ENCODE results near the gene PCNT.
A peak's percentile ranks its signal among the peaks of the same experiment; 100 is the strongest.
"Not testable (repeated sequence)": the region's sequence is repeated elsewhere in the genome, so short reads cannot be mapped to it uniquely, and the experiment has no call there.

The PCNT gene

DNA sequence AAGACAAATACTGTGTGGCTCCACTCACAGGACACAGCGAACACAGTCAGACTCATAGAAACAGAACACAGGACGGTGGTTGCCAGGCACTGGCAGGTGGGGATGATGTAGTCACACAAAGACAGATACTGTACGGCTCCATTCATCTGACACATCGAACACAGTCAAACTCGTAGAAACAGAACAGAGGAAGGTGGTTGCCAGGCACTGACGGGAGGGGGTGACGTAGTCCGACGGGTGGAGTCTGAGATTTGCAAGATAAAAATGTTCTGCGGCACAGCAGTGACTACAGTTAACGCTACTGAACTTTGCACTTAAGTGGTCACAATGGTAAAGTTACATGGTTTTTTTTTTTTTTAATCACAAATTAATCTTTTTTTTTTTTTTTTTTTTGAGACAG, 19.0 kb upstream of the PCNT start:
- DNase-seq: peak; percentile 69

DNA sequence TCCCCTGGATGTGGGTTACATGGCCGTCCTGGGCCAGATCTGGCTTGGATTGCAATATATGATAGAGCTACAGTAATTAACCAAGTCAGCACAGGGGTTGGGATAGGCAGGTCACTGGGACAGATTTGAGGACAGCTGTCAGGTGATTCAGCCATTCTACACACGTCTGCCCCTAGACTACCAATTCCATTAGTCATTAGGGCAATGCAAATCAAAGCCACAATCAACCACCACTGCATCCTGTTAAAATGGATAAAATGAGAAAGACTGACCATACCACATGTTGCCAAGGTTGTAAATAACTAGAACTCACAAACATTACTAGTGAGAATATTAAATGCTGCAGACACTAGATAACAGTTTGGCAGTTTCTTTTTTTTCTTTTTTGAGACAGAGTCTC, 16.3 kb upstream of the PCNT start:
- DNase-seq: peak; percentile 79

DNA sequence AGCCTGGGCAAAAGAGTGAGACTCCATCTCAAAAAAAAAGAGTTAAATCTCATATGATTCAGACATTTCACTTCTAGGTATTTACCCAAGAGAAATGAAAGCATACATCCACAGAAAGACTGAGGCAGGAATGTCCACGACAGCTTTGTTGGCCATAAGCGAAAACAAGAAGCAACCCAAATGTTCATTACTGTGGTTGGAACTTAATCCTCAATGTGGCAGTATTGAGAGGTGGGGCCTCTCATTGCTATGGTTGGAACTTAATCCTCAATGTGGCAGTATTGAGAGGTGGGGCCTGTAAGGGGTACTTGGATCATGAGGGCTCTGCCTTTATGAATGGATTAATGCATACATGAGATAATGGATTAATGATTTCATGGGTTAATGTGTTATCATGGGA, 15.5 kb upstream of the PCNT start:
- no peak for DNase-seq

DNA sequence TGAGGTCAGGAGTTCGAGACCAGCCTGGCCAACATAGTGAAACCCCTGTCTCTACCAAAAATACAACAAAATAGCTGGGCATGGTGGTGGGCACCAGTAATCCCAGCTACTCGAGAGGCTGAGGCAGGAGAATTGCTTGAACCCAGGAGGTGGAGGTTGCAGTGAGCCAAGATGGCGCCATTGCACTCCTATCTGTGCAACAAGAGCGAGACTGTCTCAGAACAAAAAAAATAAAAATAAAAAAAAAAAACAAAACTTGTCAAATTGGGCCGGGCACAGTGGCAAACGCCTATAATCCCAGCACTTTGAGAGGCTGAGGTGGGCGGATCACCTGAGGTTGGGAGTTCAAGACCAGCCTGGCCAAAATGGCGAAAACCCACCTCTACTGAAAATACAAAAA, 13.7 kb upstream of the PCNT start:
- DNase-seq: not testable (repeated sequence)

DNA sequence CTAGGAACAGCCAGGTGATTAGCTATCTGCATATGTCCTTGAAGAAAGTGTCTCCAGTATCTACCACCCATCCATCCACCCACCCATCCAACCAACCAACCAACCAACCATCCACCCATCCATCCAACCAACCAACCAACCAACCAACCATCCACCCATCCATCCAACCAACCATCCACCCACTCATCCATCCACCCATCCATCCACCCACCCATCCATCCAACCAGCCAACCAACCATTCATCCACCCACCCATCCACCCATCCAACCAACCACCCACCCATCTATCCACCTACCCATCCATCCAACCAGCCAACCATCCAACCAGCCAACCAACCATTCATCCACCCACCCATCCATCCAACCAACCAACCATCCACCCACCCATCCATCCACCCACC, 12.4 kb upstream of the PCNT start:
- DNase-seq: no peak

DNA sequence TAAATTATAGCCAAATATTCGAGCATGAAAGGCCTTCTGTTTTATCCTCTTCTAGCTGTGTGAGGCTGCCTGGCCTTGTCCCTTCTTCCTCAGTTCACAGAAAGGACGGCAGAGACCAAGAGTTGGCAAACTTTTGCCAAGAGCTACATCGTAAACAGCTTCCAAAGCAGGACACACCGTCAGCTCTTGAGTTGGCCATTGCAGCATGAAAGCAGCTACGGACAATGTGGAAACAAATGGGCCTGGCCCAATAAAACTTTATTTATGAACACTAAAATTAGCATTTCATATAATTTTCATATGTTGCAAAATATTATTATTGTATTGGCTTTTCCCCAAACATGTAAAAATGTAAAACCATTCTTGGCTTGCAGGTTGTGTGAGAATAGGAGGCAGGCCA, 11.0 kb upstream of the PCNT start:
- no peak for DNase-seq

DNA sequence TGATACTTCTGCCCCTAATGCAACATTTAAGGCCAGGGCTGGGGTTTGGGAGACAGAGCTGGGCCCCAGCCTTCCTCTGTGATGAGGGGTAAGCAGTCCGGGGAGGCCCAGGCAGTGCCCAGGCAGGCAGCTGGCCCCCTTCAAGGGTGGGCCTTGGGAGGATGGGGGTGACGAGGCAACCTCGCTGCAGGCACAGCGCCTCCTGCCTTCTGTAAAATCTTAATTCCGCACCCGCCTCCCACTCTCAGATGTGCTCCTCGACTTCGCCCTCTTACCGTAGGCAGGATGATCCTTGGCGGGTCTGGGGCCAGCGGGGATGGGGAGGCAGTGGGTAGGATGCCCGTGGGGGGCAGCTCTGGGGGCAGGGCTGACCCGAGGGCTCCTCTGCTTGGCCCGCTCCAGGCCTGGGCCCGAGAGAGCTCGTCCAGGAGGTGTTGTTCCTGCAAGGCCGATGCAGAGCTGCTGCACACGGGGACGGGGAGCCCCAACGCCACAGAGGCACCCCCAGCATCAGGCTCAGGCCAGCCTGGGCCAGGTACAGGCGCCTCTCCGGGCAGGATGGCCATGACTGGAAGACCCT, 9.4 kb upstream of the PCNT start:
- DNase-seq: no peak

DNA sequence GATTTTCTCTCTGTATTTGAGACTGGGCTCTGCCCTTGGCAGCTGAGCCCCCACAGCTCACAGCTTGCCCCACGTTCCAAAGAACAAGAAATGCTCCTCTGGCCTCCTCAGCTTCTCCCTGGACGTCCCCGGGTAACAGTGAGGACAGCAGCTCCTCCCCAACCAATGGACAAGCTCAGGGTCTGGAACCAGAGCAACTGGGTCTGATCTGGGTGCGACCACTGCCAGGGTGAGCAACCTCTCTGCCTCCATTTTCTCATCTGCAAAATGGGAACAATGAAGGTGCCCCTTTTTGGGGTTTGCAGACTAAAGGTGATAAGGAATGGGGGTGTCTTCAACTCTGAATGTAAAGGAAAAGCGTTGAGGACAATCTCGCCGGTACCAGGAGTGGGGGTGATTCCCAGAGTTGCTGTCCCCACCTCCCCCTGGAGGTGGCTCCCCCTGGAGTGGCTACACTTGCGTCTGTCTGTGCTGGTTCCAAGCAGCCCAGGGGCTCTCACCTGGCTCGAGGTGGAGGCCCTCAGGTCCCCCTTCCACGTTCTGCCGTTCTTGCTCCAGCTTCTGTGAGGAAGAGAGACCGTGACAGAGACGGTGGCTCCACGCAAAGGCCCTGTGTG, 7.1 kb upstream of the PCNT start:
- DNase-seq: no peak

DNA sequence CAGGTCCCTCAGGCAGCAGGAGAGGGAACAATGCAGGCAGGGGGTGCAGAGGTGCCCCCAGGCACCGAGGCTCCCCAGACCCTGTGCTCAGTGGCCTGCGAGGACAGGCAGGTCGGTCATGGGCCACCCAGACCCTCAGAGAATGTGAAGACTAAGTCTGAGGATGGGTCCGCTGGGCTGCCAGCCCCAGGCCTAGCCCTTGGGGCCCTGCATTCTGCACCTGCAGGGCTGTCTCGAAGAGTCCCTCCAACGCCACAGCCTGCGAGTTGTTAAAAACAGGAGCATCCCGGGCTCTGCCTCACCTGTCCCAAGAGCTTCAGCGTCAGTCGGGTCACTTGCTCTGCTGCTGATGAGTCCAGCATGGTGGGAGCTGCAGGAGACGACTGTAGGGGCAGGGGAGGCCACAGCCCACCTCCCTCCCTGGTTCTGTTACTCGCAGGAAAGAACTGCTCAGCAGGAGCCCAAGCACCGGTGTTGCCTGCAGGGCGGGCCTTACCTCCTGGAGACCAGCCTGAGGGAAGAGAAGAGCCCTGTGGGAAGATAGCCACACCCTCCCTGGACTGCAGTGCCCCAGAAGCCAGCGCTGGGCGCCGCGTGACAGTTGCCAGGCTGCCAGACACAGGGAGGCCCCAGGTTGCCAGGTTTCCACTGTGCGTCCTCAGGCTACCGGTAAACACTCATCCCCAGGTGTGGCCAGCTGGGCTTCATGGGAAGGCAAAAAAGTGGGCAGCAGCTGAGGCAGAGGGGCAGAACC, 6.1 kb upstream of the PCNT start:
- DNase-seq: peak; percentile 43

DNA sequence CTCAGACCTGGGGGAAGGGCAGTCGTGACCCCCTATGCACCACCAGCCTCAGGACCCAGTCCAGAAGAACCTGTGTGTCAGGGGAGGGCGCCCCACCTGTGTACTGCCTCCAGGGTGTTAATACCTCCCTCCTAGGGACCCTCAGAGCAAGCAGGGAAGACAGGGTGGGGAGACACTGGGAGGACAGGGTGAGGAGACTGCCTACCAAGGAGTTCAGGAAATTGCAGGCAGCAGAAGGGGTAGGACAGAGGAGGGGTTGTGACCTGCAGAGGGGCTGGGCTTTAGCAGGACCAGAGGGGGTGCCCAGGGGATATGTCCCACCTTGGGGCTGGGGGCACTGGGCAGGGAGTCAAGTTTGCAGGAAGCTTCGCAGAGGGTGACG, 5.5 kb upstream of the PCNT start:
- DNase-seq: no peak

DNA sequence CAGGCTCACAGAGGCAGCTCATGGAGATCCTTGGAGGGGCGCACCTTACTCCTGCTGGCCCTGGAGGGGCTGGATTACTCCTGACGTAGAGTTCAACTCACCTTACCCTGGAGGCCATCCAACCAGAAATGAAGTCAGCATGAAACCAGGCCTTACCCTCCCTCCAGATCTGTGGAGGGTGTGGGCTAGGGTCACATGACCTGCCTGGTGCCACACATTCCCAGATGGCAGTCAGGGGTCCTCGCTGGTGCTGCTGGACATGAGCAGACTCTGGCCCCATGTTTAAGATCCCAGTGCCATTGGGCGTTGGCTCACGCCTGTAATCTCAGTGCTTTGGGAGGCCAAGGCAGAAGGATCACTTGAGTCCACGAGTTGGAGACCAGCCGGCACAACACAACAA, 4.8 kb upstream of the PCNT start:
- peak; percentile 16 for DNase-seq

DNA sequence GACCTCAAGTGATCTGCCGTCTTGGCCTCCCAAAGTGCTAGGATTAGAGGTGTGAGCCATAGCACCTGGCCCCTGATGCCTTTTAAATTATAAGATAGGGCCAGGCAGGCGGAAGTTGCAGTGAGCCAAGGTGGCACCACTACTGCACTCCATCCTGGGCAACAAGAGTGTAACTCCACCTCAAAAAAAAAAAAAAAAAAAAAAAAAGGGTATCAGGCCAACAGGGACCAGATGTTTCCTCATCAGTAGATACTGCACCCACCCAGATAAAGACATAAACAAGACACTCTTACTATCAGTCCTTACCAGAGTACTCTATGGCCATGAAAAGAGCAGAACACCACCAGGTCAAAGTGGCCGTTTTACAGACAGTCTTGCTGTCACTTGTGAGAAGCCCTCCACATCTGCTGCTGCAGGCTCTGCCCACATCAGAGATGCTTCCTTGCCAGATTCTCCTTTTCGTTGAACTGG, 3.6 kb upstream of the PCNT start:
- peak; percentile 99 for DNase-seq

DNA sequence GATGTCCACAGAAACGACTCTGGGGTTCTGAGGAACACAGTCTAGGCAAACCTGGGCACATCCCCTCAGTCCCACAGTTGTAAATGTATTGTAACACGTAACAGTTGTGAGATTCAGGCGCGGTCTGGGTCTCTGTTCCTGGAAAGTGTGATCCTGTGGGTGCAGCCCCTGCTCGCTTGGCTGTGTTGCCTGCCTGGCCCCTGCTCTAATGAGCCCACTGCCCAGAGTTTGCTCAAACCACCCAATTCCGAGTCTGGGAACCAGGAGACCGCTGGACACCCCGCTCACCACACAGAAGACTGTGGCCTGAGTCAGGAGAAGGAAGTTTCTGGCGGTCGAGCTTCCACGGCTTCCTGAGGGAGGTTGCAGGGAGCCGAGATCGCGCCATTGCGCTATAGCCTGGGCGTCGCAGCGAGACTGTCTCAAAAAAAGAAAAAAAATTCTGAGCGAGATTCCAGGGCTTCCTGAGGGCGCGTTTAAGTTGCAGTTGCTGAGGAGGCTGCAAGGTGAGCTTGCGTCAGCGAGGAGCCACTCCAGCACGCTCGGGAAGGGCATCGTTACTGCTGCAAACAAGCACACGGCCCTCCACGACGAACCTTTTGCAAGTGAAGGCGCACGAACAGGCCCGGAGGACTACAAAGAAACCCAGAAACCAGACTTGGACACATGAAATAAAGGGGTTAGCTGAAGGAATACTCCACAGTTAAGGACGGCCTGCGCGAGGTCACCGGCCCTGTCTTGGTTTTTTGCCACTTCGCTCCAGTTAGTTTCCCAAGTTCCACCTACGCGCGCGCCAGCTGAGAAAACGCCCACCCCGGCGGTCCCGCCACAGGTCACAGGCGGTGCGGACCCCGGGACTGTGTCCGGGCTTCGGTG, 1.4 kb upstream of the PCNT start:
- peak; percentile 44 for DNase-seq

DNA sequence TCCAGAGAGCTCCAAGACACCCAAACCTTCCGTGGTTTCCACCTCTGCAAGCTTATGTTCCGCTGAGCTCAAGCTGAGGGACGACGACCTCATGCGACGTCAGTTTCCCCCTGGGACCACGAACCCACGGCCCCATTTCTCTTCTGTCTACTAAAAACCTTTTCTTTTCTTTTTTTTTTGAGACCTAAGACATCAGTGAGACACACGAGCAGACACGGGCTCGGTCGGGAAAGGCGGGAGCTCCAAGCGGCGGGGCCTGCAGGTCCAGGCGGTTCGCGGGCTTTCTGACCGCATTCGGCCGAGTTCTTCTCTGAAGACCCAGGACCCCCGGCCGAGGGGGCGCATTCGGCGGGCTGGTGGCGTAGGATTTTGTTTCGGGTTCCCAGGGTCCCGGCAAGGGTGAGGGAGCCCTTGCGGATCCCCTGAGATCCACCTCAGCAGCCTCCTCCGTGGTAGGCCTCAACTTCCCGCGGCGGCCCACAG, 688 bp upstream of the PCNT start:
- no peak for DNase-seq

DNA sequence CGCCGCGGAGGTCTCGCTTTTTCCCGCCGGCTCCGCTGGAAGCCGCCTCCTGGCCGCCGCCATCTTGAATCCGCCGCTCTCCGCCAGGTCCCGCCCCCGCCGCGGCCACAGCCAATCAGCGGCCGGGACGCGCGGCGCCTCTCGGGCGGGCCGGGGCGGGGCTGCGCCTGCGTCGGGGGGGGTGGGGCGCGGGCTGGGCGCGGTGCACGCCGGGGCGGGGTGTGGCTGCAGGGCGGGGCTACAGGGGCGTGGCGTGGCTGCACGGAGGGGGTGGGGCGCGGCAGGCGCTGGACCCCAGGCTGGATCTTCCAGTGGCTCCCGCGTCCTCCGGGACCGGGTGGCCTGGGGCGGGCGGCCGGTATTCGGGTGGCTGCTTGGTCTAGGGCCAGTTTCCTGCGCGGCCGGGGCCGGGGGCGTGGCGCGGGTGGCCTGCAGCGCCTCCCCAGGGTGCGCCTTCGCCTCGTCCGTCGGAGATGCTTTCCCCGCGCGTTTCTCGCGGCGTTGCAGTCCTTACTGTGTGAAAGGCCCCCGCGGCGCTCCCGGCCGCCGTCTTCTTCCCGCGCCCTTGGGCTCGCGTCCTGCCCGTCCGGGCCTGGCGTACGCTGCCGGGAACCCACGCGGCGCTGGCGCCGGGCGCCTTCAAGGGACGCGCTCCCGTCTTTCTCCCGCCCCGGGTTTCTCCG, 575 bp downstream of the PCNT start:
- peak; percentile 88 for DNase-seq

DNA sequence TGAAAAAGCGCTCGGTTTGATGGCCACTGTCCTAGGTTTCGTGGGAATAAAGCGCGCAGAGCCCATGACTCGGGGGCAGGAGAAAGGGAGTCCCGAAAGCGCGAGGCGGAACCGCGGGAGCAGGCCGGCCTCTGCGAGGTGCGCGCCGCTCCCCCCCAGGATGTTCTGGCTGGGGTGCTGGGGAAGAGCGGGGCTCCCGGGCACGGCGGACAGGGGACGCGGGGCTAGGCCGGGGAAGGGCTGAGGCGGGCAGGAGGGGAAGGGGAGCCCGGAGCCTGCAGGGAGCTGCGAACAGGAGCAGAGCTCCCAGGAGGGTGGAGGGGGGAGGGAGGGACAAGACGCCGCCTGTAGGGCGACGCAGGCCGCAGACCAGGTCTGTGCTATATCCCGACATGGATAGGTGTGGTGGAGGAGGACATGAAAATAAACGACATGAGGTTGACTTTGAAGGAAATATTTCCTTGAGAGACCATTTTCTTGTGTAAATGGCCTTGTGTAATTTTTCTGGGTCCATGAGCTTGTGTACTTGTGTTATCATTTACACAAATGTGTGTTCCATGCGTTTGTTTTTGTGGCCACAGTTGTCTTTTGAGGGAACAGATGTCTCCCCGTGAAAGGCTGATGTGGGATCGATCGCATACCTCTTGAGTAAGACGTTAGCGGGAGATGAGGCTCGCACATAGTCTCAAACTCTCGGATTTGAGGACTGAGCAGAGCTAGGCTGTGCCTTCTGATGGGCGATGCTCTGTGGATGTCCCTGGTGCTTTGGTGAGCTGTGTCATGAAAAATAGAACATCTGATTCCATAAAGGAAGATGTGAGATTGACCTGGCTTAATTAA, 1.3 kb downstream of the PCNT start:
- DNase-seq: peak; percentile 72

DNA sequence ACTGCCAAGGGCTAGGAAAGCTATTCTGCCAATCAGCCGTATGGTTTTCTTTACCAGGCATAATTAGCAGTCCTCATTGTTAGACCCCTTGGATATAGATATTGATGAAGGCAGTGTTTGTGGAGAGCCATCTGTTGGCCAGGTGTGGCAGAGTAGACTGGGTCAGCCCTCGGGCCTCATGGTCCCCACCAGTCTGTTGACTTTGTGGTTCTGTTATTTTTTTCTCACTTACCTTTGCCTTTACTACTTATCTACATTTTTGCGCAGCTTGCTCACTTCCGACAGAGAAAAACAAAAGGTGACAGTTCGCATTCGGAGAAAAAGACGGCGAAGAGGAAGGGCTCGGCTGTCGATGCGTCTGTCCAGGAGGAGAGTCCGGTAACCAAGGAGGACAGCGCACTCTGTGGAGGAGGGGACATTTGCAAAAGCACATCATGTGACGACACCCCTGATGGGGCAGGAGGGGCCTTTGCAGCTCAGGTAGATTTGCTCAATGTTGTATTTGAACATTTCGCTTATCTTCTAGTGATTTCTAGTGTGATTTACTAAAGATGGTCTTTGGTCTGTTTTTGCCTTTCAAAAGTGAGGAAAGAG, 2.3 kb downstream of the PCNT start:
- DNase-seq: no peak

DNA sequence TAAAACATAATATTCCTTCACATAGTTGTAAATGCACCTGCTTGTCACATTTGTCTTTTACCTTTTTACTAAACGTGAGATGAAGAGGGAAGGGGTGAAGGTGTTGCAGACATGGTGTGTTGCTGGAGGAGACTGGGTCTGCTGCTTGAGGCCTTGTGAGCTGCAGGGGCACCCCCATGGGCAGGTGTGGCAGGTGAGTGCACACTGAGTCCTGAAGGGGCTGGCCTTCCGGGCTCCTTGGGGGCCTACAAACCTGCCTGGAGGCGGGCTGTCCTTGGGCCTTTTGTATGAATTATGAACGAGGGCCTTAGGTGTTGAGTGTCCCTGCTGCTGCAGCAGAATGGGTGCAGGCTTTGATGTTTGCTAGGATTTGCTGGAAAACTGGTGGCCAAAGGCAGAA, 3.8 kb downstream of the PCNT start:
- no peak for DNase-seq

DNA sequence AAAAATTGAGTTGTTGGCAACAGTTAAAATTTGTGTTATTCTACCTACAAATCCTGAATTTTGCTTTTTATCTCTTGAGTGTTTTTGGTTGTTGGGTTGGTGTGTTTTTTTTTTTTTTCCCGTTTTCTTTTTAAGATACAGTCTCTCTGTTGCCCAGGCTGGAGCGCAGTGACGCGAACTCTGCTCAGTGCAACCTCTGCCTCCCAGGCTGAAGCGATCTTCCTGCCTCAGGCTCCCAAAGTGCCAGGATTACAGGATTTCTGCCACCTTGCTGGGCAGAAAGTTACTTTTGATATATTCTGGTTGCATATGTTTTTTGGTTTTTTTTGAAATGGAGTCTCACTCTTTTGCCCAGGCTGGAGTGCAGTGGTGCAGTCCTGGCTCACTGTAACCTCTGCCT, 4.2 kb downstream of the PCNT start:
- DNase-seq: no peak

DNA sequence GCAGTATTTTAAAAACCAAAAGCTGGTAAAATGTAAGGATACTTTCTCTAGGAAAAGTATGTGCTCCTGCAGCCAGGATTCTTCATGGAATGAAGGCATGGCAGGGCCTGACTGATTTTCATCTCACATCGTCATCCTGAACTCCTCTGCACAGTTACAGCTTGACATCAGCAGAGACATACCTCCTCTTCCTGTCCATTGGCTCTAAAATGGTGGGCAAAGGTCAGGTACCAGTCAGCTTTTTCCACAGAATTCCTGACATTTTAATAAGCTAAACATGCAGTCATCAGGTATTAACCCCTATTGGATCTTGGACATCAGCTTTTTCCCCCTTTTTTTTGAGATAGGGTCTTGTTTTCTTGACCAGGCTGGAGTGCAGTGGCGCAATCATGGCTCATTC, 5.8 kb downstream of the PCNT start:
- no peak for DNase-seq
